H1 (cell line): ENCODE results near the gene SKOR2. TPM values are rescaled to one million over a fixed set of nuclear protein-coding genes. Genes with fewer than 3 reads are reported as not detected.

ENCODE experiments used
- CTCF ChIA-PET: fragments of 300-600 bp; sonication (Branson Sonifier 250); formaldehyde crosslinking; loops from one replicate; lab custom pipeline; 2021; ENCODE audit not compliant: partially characterized antibody; lab: Charles Lee
- POLR2A ChIA-PET: fragments of 300-600 bp; sonication (Branson Sonifier 250); formaldehyde crosslinking; loops from one replicate; lab custom pipeline; 2021; ENCODE audit warnings: inconsistent platforms; ENCODE audit not compliant: partially characterized antibody; lab: Charles Lee
- DNase-seq, 2 experiments: peaks; one replicate each; pipeline versions ENCODE4 v3.0.0 to v3.0.0-alpha.2; 2010 to 2022; ENCODE audit warnings: low spot score in 2 of 2, low read depth in 1 of 2, mixed read lengths in 1 of 2
- FAIRE-seq: peaks from 2 replicates; lab custom pipeline; 2011; peaks lifted over from hg19 to GRCh38; lab: Jason Lieb, UNC
- H2AFZ ChIP-seq: 2 replicates; pipeline ENCODE4 v1.8.1; 2012; ENCODE audit warnings: low read length, inconsistent platforms
- H2AK5ac ChIP-seq: 2 replicates; pipeline ENCODE4 v1.6.1; 2013; ENCODE audit warnings: low read depth, low read length
- H2BK120ac ChIP-seq: replicated peaks from 2 replicates; pipeline ENCODE3; 2013; ENCODE audit warnings: low read depth, low read length, inconsistent platforms
- H2BK12ac ChIP-seq: 2 replicates; pipeline ENCODE4 v1.6.1; 2013; ENCODE audit warnings: low read depth, low read length
- H2BK15ac ChIP-seq: 2 replicates; pipeline ENCODE4 v1.6.1; 2013; ENCODE audit warnings: low read length
- H2BK20ac ChIP-seq: 2 replicates; pipeline ENCODE4 v1.6.1; 2013; ENCODE audit warnings: low read length
- H2BK5ac ChIP-seq: 2 replicates; pipeline ENCODE4 v1.6.1; 2013; ENCODE audit warnings: low read depth, low read length
- H3K14ac ChIP-seq: 2 replicates; pipeline ENCODE4 v1.6.1; 2013; ENCODE audit warnings: inconsistent platforms; ENCODE audit not compliant: insufficient read length
- H3K18ac ChIP-seq: 2 replicates; pipeline ENCODE4 v1.6.1; 2013; ENCODE audit warnings: low read length; ENCODE audit errors: extremely low read depth
- H3K23ac ChIP-seq: 2 replicates; pipeline ENCODE4 v1.6.1; 2013; ENCODE audit warnings: inconsistent platforms; ENCODE audit not compliant: insufficient read length
- H3K23me2 ChIP-seq: 2 replicates; pipeline ENCODE4 v1.6.1; 2013; ENCODE audit warnings: low read depth, low read length
- H3K27ac ChIP-seq: 2 replicates; pipeline ENCODE4 v1.6.1; 2011; ENCODE audit warnings: low read depth, low read length, inconsistent platforms
- H3K27me3 ChIP-seq, 4 experiments: replicated peaks in 1 of 4; 1 replicate in 1 of 4; 2 replicates in 3 of 4; pipeline versions ENCODE4 v1.6.1 to v1.8.1; 2011 to 2013; ENCODE audit warnings: low read length in 3 of 4, mild to moderate bottlenecking in 3 of 4, inconsistent platforms in 2 of 4, mixed read lengths in 2 of 4, moderate library complexity in 1 of 4; ENCODE audit not compliant: control insufficient read depth in 3 of 4, insufficient read depth in 3 of 4; ENCODE audit errors: extremely low read depth in 1 of 4
- H3K36me3 ChIP-seq, 4 experiments: 2 replicates each; pipeline versions ENCODE4 v1.6.1 to v1.8.1; 2011 to 2013; ENCODE audit warnings: mild to moderate bottlenecking in 4 of 4, low read length in 3 of 4, moderate library complexity in 2 of 4, control low read depth in 1 of 4, inconsistent platforms in 1 of 4; ENCODE audit not compliant: insufficient read depth in 4 of 4, control insufficient read depth in 2 of 4
- H3K4ac ChIP-seq: replicated peaks from 2 replicates; pipeline ENCODE3; 2013; ENCODE audit warnings: low read length, low read depth, mixed read lengths, inconsistent platforms; ENCODE audit not compliant: insufficient read length
- H3K4me1 ChIP-seq, 4 experiments: replicated peaks in 1 of 4; 1 replicate in 1 of 4; 2 replicates in 3 of 4; pipeline versions ENCODE4 v1.6.1 to v1.8.1; 2011 to 2013; ENCODE audit warnings: low read length in 3 of 4, inconsistent platforms in 2 of 4, mixed read lengths in 1 of 4; ENCODE audit not compliant: insufficient read depth in 4 of 4, control insufficient read depth in 3 of 4
- H3K4me2 ChIP-seq, 2 experiments: 2 replicates each; pipeline versions ENCODE4 v1.6.1 to v1.8.1; 2011 to 2013; ENCODE audit warnings: low read depth in 2 of 2, low read length in 2 of 2, control low read depth in 1 of 2, inconsistent platforms in 1 of 2, mild to moderate bottlenecking in 1 of 2; ENCODE audit not compliant: insufficient read depth in 1 of 2
- H3K4me3 ChIP-seq, 4 experiments: fragments of 200-600, 300-600 bp in 1 of 4; sonication (generic), shearing (Covaris generic), sonication (Bioruptor Twin) in 1 of 4; 2 replicates each; pipeline versions ENCODE4 v1.5.1 to v1.8.1; 2011 to 2016; ENCODE audit warnings: low read length in 4 of 4, low read depth in 3 of 4, control low read depth in 2 of 4, inconsistent platforms in 2 of 4, mild to moderate bottlenecking in 2 of 4, mixed read lengths in 1 of 4, moderate library complexity in 1 of 4; ENCODE audit not compliant: insufficient read depth in 2 of 4; ENCODE audit errors: extremely low read depth in 1 of 4
- H3K56ac ChIP-seq: replicated peaks from 2 replicates; pipeline ENCODE3; 2013; ENCODE audit warnings: low read depth, mild to moderate bottlenecking, mixed read lengths, low read length, inconsistent platforms; ENCODE audit not compliant: insufficient read length
- H3K79me1 ChIP-seq: 2 replicates; pipeline ENCODE4 v1.6.1; 2013; ENCODE audit warnings: low read depth, low read length, control low read depth
- H3K79me2 ChIP-seq, 2 experiments: 2 replicates each; pipeline versions ENCODE4 v1.6.1 to v1.8.1; 2012 to 2013; ENCODE audit warnings: low read length in 2 of 2, mild to moderate bottlenecking in 2 of 2, inconsistent platforms in 1 of 2; ENCODE audit not compliant: insufficient read depth in 2 of 2, control insufficient read depth in 1 of 2
- H3K9ac ChIP-seq, 4 experiments: replicated peaks in 1 of 4; 1 replicate in 1 of 4; 2 replicates in 3 of 4; pipeline versions ENCODE4 v1.6.1 to v1.8.1; 2011 to 2013; ENCODE audit warnings: low read depth in 3 of 4, low read length in 3 of 4, control low read depth in 2 of 4, mild to moderate bottlenecking in 2 of 4, moderate library complexity in 2 of 4, inconsistent platforms in 1 of 4; ENCODE audit errors: extremely low read depth in 1 of 4
- H3K9me3 ChIP-seq, 2 experiments: 2 replicates each; pipeline versions ENCODE4 v1.6.1 to v1.8.1; 2012 to 2013; ENCODE audit warnings: mild to moderate bottlenecking in 2 of 2, moderate library complexity in 2 of 2, control low read depth in 1 of 2, inconsistent platforms in 1 of 2, low read depth in 1 of 2, low read length in 1 of 2, mixed read lengths in 1 of 2; ENCODE audit not compliant: insufficient read depth in 2 of 2
- H4K20me1 ChIP-seq, 2 experiments: replicated peaks in 1 of 2; 2 replicates each; pipeline versions ENCODE3 to v1.8.1; 2011 to 2013; ENCODE audit warnings: inconsistent platforms in 2 of 2, low read length in 2 of 2, mild to moderate bottlenecking in 1 of 2; ENCODE audit not compliant: insufficient read depth in 2 of 2, control insufficient read depth in 1 of 2
- H4K5ac ChIP-seq: 2 replicates; pipeline ENCODE4 v1.6.1; 2013; ENCODE audit warnings: low read length, low read depth, mixed read lengths, inconsistent platforms; ENCODE audit not compliant: insufficient read length
- H4K8ac ChIP-seq: 2 replicates; pipeline ENCODE4 v1.8.0; 2013; ENCODE audit warnings: mild to moderate bottlenecking, moderate library complexity, low read length, inconsistent platforms; ENCODE audit not compliant: insufficient read depth; ENCODE audit errors: extremely low read depth
- H4K91ac ChIP-seq: replicated peaks from 2 replicates; pipeline ENCODE3; 2013; ENCODE audit warnings: low read length, mixed read lengths, inconsistent platforms; ENCODE audit not compliant: insufficient read length
- CHD1 ChIP-seq: IDR thresholded peaks from 2 replicates; pipeline ENCODE4 v1.6.1; 2012; ENCODE audit warnings: low read depth, low read length, improper control_type of control experiment
- CTCF ChIP-seq, 3 experiments: IDR thresholded peaks; 1 replicate in 2 of 3; 2 replicates in 1 of 3; pipeline versions ENCODE4 v1.5.1 to v1.6.1; 2011; ENCODE audit warnings: low read length in 3 of 3, mild to moderate bottlenecking in 3 of 3, inconsistent platforms in 2 of 3, low read depth in 1 of 3, moderate library complexity in 1 of 3; ENCODE audit not compliant: insufficient read depth in 1 of 3; ENCODE audit errors: control extremely low read depth in 1 of 3
- HDAC6 ChIP-seq: IDR thresholded peaks from one replicate; pipeline ENCODE4 v1.7.1; 2012; ENCODE audit warnings: low read depth, mild to moderate bottlenecking, inconsistent platforms, low read length, moderate library complexity
- SRF ChIP-seq: IDR thresholded peaks from 2 replicates; pipeline ENCODE4 v1.6.1; 2011; ENCODE audit warnings: mild to moderate bottlenecking, low read depth, low read length, moderate library complexity
- TAF1 ChIP-seq: IDR thresholded peaks from 2 replicates; pipeline ENCODE4 v1.6.1; 2011; ENCODE audit warnings: mild to moderate bottlenecking, low read depth, low read length
- TAF7 ChIP-seq: optimal IDR thresholded peaks from 2 replicates; pipeline ENCODE3; 2011; ENCODE audit warnings: low read depth, mild to moderate bottlenecking, inconsistent platforms, low read length, moderate library complexity, borderline replicate concordance
- WGBS, 2 experiments: shearing (Covaris generic) in 1 of 2; methylation state at CpG; one replicate each; pipeline versions ENCODE4 v1.1.6 to v1.1.7; 2013 to 2015; ENCODE audit warnings: low lambda C conversion rate in 2 of 2, mixed read lengths in 2 of 2, inconsistent platforms in 1 of 2, low coverage in 1 of 2, missing lambda C conversion rate in 1 of 2; ENCODE audit not compliant: insufficient replicate concordance in 2 of 2, insufficient coverage in 1 of 2, insufficient read length in 1 of 2; ENCODE audit errors: extremely low coverage in 1 of 2, missing lambda C conversion rate in 1 of 2; 5-methylcytosine and 5-hydroxymethylcytosine counted together
- polyA plus RNA-seq, 7 experiments: library from polyadenylated mRNA; depleted of rRNA in 3 of 7; stranded (reverse) in 5 of 7; unstranded in 2 of 7; fragments of >200 nt in 5 of 7; fragments of 200-250 nt in 2 of 7; gene quantifications; 1 replicate in 5 of 7; 2 replicates in 1 of 7; 4 replicates in 1 of 7; pipeline versions ENCODE4 v1.2.1 to v1.2.3, GENCODE V29; 2011 to 2013; ENCODE audit warnings: missing spikeins in 2 of 7, mixed read lengths in 2 of 7
- total RNA-seq: library from RNA; stranded (reverse); fragmentation: NEBNext Ultra II Directional; extraction: Animal tissue kit (Norgen Biotek cat#: 25700); gene quantifications from 2 replicates; pipeline ENCODE4 v1.2.1, GENCODE V29; 2021

Gene SKOR2
- total and polyA plus RNA-seq, 2 of the 8 experiments (the other 6 are each of a cell fraction or from before 2014, with no cell fraction given), result 0.05 to 0.11 TPM

GRCh38 chr18:47265197-47265596, 13.7 kb upstream of the SKOR2 start:
- Histone ChIP-seq H3K9me3 (no peaks in the 10 kb centered on the region; a peak in 1 of 4 replicates), H3K4me3 (no peak overlapping the region), H4K5ac (no peak overlapping the region), H3K9ac (no peak overlapping the region), H3K56ac (no peak overlapping the region), H2BK120ac (no peak overlapping the region), H2AK5ac (no peak overlapping the region), H4K8ac (no peak overlapping the region), H3K36me3 (0 out of 8 replicates have a peak, but pooled peaks cover 0 to 2% (median 0%) of the 10 kb centered on the region in 4 experiments), H3K23me2 (peaks cover 14% of the 10 kb centered on the region; the same call in 1 of the 2 replicates), H3K4me1 (peaks cover 5 to 24% (median 13%) of the 10 kb centered on the region in 4 experiments), H2BK15ac (no peak overlapping the region), H2BK20ac (no peak overlapping the region), H4K91ac (no peak overlapping the region), H2BK5ac (no peak overlapping the region), H3K23ac (no peak overlapping the region), H3K79me2 (no peaks in the 10 kb centered on the region), H2AFZ (no peak overlapping the region), H2BK12ac (no peak overlapping the region), H3K18ac (no peak overlapping the region), H3K27ac (no peak overlapping the region), H3K27me3 (peaks cover 46 to 65% (median 54%) of the 10 kb centered on the region in 4 experiments), H4K20me1 (peaks cover 4 to 6% of the 10 kb centered on the region in 2 experiments), H3K4ac (no peak overlapping the region), H3K14ac (no peak overlapping the region), H3K4me2 (no peak overlapping the region), H3K79me1 (no peaks in the 10 kb centered on the region)
- no peak for TF ChIP-seq HDAC6
- no peak for TF ChIP-seq CTCF (IDR thresholded peaks at IDR 0.05; ENCODE audit: control extremely low read depth in 1 of 3, insufficient read depth in 1 of 3, low read depth in 1 of 3, low read length in 3 of 3)
- TF ChIP-seq CHD1, result no peak
- no peak for TF ChIP-seq SRF
- no peak for TF ChIP-seq TAF7
- no peak for TF ChIP-seq TAF1
- ChIA-PET POLR2A (interaction anchor here (1.4 kb wide), 1 partner anchor 11 kb away, joined by 3 read pairs; no protein-coding TSS in a partner anchor), CTCF (interaction anchor here (0.8 to 10.0 kb wide), 9 partner anchors 10 to 866 kb away, joined by 3 to 146 read pairs (median 4); partner anchors contain the start of gene SKOR2)
- no peak for DNase-seq
- 96% methylated on average over 1 of the region's 1 CpG; no CpG with 5 or more reads in 1 of the 2 experiments for WGBS, 2 experiments
- no peak for FAIRE-seq
